Measurements from ENCODE around the gene PRF1.

DNA sequence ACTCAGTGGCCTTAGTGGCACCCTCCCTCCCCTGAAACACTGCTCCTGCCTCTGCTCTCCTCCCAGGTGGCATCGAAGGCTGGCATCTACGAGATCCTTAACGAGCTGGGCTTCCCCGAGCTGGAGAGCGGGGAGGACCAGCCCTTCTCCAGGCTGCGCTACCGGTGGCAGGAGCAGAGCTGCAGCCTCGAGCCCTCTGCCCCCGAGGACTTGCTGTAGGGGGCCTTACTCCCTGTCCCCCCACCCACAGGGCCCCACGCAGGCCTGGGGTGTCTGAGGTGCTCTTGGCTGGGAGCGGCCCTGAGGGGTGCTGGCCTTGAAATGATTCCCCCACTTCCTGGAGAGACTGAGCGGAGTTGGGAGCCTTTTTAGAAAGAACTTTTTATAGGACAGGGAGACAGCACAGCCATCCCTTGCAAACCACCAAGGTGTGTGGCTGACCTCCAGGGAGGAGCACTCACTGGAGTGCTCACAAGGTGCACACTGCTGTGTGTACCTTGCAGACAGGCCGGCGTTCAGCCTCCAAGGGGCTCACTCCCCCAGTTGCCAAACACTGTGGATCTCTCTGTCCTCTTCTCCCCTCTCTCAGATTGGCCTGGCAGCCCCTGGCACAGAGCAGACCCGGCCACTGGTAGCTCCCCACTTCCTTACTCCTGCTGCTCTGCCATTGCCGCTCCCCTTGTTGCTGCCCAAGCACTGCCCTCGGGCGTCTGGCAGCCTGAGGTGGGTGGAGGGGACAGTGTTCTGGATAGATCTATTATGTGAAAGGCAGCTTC, 35.8 kb downstream of the PRF1 start:
- TF ChIP-seq TAF1 (IDR thresholded peaks at IDR 0.05; ENCODE audit: low read depth) = no peak
- TF ChIP-seq EGR1 (IDR thresholded peaks at IDR 0.05) = no peak
- TF ChIP-seq, protein P1, sequence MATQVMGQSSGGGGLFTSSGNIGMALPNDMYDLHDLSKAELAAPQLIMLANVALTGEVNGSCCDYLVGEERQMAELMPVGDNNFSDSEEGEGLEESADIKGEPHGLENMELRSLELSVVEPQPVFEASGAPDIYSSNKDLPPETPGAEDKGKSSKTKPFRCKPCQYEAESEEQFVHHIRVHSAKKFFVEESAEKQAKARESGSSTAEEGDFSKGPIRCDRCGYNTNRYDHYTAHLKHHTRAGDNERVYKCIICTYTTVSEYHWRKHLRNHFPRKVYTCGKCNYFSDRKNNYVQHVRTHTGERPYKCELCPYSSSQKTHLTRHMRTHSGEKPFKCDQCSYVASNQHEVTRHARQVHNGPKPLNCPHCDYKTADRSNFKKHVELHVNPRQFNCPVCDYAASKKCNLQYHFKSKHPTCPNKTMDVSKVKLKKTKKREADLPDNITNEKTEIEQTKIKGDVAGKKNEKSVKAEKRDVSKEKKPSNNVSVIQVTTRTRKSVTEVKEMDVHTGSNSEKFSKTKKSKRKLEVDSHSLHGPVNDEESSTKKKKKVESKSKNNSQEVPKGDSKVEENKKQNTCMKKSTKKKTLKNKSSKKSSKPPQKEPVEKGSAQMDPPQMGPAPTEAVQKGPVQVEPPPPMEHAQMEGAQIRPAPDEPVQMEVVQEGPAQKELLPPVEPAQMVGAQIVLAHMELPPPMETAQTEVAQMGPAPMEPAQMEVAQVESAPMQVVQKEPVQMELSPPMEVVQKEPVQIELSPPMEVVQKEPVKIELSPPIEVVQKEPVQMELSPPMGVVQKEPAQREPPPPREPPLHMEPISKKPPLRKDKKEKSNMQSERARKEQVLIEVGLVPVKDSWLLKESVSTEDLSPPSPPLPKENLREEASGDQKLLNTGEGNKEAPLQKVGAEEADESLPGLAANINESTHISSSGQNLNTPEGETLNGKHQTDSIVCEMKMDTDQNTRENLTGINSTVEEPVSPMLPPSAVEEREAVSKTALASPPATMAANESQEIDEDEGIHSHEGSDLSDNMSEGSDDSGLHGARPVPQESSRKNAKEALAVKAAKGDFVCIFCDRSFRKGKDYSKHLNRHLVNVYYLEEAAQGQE (IDR thresholded peaks at IDR 0.05; ENCODE audit: low read depth) = no peak
- TF ChIP-seq, protein P2, sequence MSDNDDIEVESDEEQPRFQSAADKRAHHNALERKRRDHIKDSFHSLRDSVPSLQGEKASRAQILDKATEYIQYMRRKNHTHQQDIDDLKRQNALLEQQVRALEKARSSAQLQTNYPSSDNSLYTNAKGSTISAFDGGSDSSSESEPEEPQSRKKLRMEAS (IDR thresholded peaks at IDR 0.05) = no peak
- TF ChIP-seq, protein P3, sequence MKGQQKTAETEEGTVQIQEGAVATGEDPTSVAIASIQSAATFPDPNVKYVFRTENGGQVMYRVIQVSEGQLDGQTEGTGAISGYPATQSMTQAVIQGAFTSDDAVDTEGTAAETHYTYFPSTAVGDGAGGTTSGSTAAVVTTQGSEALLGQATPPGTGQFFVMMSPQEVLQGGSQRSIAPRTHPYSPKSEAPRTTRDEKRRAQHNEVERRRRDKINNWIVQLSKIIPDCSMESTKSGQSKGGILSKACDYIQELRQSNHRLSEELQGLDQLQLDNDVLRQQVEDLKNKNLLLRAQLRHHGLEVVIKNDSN (IDR thresholded peaks at IDR 0.05) = no peak
- no peak for TF ChIP-seq NFIC (IDR thresholded peaks at IDR 0.05)
- no peak for TF ChIP-seq YY1 (IDR thresholded peaks at IDR 0.05; ENCODE audit: low read depth)
- no peak for TF ChIP-seq CEBPB (IDR thresholded peaks at IDR 0.05)
- TF ChIP-seq RAD21 (IDR thresholded peaks at IDR 0.05; ENCODE audit: low read depth) = no peak
